ENCODE results near the gene ASS1. TPM values are rescaled to one million over a fixed set of nuclear protein-coding genes. Genes with fewer than 3 reads are reported as not detected.

Gene ASS1
- total RNA-seq, 1 donor from 2014 or later, result 45.6 TPM

DNA sequence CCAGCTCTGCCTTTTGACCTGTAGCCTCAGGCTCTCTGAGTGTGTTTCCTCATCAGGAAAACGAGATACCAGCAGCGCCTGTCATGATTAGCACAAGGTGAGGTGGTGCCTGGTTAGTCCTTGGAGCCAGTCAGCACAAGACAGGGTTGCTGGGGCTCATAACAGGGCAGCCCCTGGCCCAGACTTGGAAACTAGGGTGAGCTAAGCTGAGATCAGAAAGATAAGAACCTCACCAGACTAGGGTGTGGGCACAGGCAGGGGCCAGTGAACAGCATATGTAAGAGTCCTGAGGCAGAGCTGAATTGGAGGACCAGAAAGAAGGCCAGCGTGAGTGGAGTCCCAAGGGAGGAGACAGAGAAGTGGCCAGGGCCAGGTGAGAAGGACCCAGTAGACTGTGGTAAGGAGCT, 91.9 kb downstream of the ASS1 start:
- no peaks in the 10 kb centered on the region for H3K36me3 ChIP-seq (ENCODE audit: control insufficient read depth, insufficient read depth, low read length)
- no peak for DNase-seq (ENCODE audit: low read depth)
- TF ChIP-seq, protein P1, sequence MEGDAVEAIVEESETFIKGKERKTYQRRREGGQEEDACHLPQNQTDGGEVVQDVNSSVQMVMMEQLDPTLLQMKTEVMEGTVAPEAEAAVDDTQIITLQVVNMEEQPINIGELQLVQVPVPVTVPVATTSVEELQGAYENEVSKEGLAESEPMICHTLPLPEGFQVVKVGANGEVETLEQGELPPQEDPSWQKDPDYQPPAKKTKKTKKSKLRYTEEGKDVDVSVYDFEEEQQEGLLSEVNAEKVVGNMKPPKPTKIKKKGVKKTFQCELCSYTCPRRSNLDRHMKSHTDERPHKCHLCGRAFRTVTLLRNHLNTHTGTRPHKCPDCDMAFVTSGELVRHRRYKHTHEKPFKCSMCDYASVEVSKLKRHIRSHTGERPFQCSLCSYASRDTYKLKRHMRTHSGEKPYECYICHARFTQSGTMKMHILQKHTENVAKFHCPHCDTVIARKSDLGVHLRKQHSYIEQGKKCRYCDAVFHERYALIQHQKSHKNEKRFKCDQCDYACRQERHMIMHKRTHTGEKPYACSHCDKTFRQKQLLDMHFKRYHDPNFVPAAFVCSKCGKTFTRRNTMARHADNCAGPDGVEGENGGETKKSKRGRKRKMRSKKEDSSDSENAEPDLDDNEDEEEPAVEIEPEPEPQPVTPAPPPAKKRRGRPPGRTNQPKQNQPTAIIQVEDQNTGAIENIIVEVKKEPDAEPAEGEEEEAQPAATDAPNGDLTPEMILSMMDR (IDR thresholded peaks at IDR 0.05; ENCODE audit: insufficient read depth, low read length, poor library complexity, severe bottlenecking), result no peak
- H3K27me3 ChIP-seq (ENCODE audit: control insufficient read depth, insufficient read depth, low read length), result peaks cover 31% of the 10 kb centered on the region
- no peak overlapping the region for H3K4me3 ChIP-seq (ENCODE audit: low read depth, low read length)

- H3K4me3 ChIP-seq (ENCODE audit: low read depth, low read length), result no peak overlapping the region
- H3K27me3 ChIP-seq (ENCODE audit: control insufficient read depth, insufficient read depth, low read length), result peaks cover 31% of the 10 kb centered on the region
- no peak for DNase-seq (ENCODE audit: low read depth)
- TF ChIP-seq, protein P1 (IDR thresholded peaks at IDR 0.05; ENCODE audit: insufficient read depth, low read length, poor library complexity, severe bottlenecking), result no peak
- no peaks in the 10 kb centered on the region for H3K36me3 ChIP-seq (ENCODE audit: control insufficient read depth, insufficient read depth, low read length)
These were observed 92.7 kb downstream of the ASS1 start for GRCh38 chr9:130537346-130538050.

- peaks cover 33% of the 10 kb centered on the region for H3K27me3 ChIP-seq (ENCODE audit: control insufficient read depth, insufficient read depth, low read length)
- no peaks in the 10 kb centered on the region for H3K36me3 ChIP-seq (ENCODE audit: control insufficient read depth, insufficient read depth, low read length)
- TF ChIP-seq, protein P1 (IDR thresholded peaks at IDR 0.05; ENCODE audit: insufficient read depth, low read length, poor library complexity, severe bottlenecking), result no peak
- no peak overlapping the region for H3K4me3 ChIP-seq (ENCODE audit: low read depth, low read length)
- peak; percentile 16 for DNase-seq (ENCODE audit: low read depth)
These were observed 94.9 kb downstream of the ASS1 start for GRCh38 chr9:130539420-130540223.

DNA sequence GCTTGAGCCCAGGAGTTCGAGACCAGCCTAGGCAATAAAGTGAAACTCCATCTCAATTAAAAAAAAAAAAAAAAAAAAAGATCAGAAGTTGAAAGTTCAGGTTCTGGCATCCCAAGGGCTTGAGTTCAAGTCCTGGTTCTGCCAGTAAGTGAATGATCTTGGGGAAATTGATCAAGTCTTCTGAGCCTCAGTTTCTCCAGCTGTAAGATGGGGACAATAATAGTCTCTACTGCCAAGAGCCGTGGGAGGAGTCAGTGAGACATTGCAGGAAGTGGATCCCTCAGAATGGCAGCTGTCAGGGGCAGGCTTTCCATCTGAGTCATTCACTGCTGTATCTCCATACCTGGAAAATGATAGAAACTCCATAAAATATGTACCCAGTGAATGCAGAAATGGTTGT, 96.8 kb downstream of the ASS1 start:
- H3K4me3 ChIP-seq (ENCODE audit: low read depth, low read length), result no peak overlapping the region
- TF ChIP-seq, protein P1 (IDR thresholded peaks at IDR 0.05; ENCODE audit: insufficient read depth, low read length, poor library complexity, severe bottlenecking), result no peak
- peaks cover 18% of the 10 kb centered on the region for H3K27me3 ChIP-seq (ENCODE audit: control insufficient read depth, insufficient read depth, low read length)
- no peaks in the 10 kb centered on the region for H3K36me3 ChIP-seq (ENCODE audit: control insufficient read depth, insufficient read depth, low read length)
- no peak for DNase-seq (ENCODE audit: low read depth)

- Histone ChIP-seq H3K4me3 (ENCODE audit: low read depth, low read length) (no peak overlapping the region), H3K36me3 (ENCODE audit: control insufficient read depth, insufficient read depth, low read length) (no peaks in the 10 kb centered on the region), H3K27me3 (ENCODE audit: control insufficient read depth, insufficient read depth, low read length) (peaks cover 14% of the 10 kb centered on the region)
- TF ChIP-seq, protein P1 (IDR thresholded peaks at IDR 0.05; ENCODE audit: insufficient read depth, low read length, poor library complexity, severe bottlenecking), result no peak
- no peak for DNase-seq (ENCODE audit: low read depth)
These were observed 97.3 kb downstream of the ASS1 start for GRCh38 chr9:130542038-130542437.

Measured in kidney epithelial cell (primary cell).